ENCODE data around the gene CDKAL1. TPM values are rescaled to one million over a fixed set of nuclear protein-coding genes. Genes with fewer than 3 reads are reported as not detected.
A peak's percentile ranks its signal among the peaks of the same experiment; 100 is the strongest.

The CDKAL1 gene
- total and polyA plus RNA-seq, 9 of the 15 experiments (the other 6 are each of a cell fraction or from before 2014, with no cell fraction given), result 11.2 to 36.3 (median 20.1) TPM

- TF ChIP-seq POLR2AphosphoS5 (IDR thresholded peaks at IDR 0.05; ENCODE audit: control insufficient read depth, insufficient read depth, low read depth, low read length) (peak; percentile 97), KDM1A (IDR thresholded peaks at IDR 0.05) (peak; percentile 96 to 98), ZBTB33 (CRISPR knock-in tag; IDR thresholded peaks at IDR 0.05) (no peak), ZNF668 (CRISPR knock-in tag; IDR thresholded peaks at IDR 0.05) (0 out of 2 replicates have a peak, but pooled peaks have one; percentile 24), MECOM (CRISPR knock-in tag; IDR thresholded peaks at IDR 0.05) (peak; percentile 81), HNRNPH1 (optimal IDR thresholded peaks at IDR 0.05; ENCODE audit: low read depth, low read length) (peak; percentile 19), THRB (CRISPR knock-in tag; conservative IDR thresholded peaks at IDR 0.05) (no peak), TCF3 (CRISPR knock-in tag; IDR thresholded peaks at IDR 0.05) (peak; percentile 96), TAL1 (IDR thresholded peaks at IDR 0.05) (peak; percentile 99), NCOR1 (IDR thresholded peaks at IDR 0.05) (peak; percentile 94), ZBTB40 (IDR thresholded peaks at IDR 0.05) (peak; percentile 45; the same call in 1 of the 2 replicates), ZBTB40 (CRISPR knock-in tag; IDR thresholded peaks at IDR 0.05) (no peak), CBFA2T2 (conservative IDR thresholded peaks at IDR 0.05) (peak; percentile 98), TARDBP (IDR thresholded peaks at IDR 0.05) (peak; percentile 69; the same call in 1 of the 2 replicates), MXI1 (IDR thresholded peaks at IDR 0.05; ENCODE audit: low read depth, low read length) (no peak), FOXM1 (IDR thresholded peaks at IDR 0.05; ENCODE audit: low read depth) (peak; percentile 97), FOXM1 (CRISPR knock-in tag; IDR thresholded peaks at IDR 0.05; ENCODE audit: low read depth) (no peak), CC2D1A (IDR thresholded peaks at IDR 0.05) (peak; percentile 93)
Measured at GRCh38 chr6:20575125-20575524, 40.9 kb downstream of the CDKAL1 start (continued).

All from K562 (cell line).